Dedifferentiated amniotic fluid mesenchymal stem cell (primary cell): ENCODE measurements around the gene CDK15.

Experiments
- DNase-seq: peaks from one replicate; pipeline ENCODE4 v3.0.0-alpha.2; 2016; ENCODE audit errors: extremely low spot score

Gene CDK15

GRCh38 chr2:201866643-201867473 lies 60.5 kb downstream of the CDK15 start:
- no peak for DNase-seq

GRCh38 chr2:201871471-201871870 lies 65.1 kb downstream of the CDK15 start:
- DNase-seq, result no peak

GRCh38 chr2:201872591-201872990 lies 66.3 kb downstream of the CDK15 start:
- no peak for DNase-seq

- DNase-seq, result no peak
Measured at GRCh38 chr2:201879996-201880395, 73.7 kb downstream of the CDK15 start.

- DNase-seq, result no peak
Measured at GRCh38 chr2:201880579-201880978, 74.2 kb downstream of the CDK15 start.

- DNase-seq, result no peak
Measured at GRCh38 chr2:201880993-201881611, 74.8 kb downstream of the CDK15 start.

GRCh38 chr2:201881741-201882140 lies 75.4 kb downstream of the CDK15 start:
- DNase-seq, result no peak

- peak; percentile 43 for DNase-seq
Measured at GRCh38 chr2:201882353-201883090, 76.2 kb downstream of the CDK15 start.

- no peak for DNase-seq
Measured at GRCh38 chr2:201883606-201884369, 77.5 kb downstream of the CDK15 start.

- no peak for DNase-seq
Measured at GRCh38 chr2:201886504-201886903, 80.2 kb downstream of the CDK15 start.

- DNase-seq, result no peak
Measured at GRCh38 chr2:201887773-201888425, 81.6 kb downstream of the CDK15 start.

GRCh38 chr2:201888426-201888800 lies 82.1 kb downstream of the CDK15 start:
- DNase-seq, result no peak

- no peak for DNase-seq
Measured at GRCh38 chr2:201890453-201890852, 84.1 kb downstream of the CDK15 start.

GRCh38 chr2:201891676-201892075 lies 85.3 kb downstream of the CDK15 start:
- DNase-seq, result no peak

GRCh38 chr2:201892516-201892915 lies 86.2 kb downstream of the CDK15 start:
- DNase-seq, result no peak

GRCh38 chr2:201900362-201900761 lies 94.0 kb downstream of the CDK15 start:
- no peak for DNase-seq

- no peak for DNase-seq
Measured at GRCh38 chr2:201901786-201902185, 95.4 kb downstream of the CDK15 start.

GRCh38 chr2:201904538-201905420 lies 98.4 kb downstream of the CDK15 start:
- DNase-seq, result no peak

- DNase-seq, result no peak
Measured at GRCh38 chr2:201906777-201907562, 100.6 kb downstream of the CDK15 start.

GRCh38 chr2:201907563-201907881 lies 101.2 kb downstream of the CDK15 start:
- DNase-seq, result no peak
